ENCODE measurements around the gene FBXO31.

The FBXO31 gene

GRCh38 chr16:87416826-87417527 is 33.4 kb upstream of the FBXO31 start:
- peak; percentile 61 for DNase-seq (ENCODE audit: low spot score)
- TF ChIP-seq, protein P1, sequence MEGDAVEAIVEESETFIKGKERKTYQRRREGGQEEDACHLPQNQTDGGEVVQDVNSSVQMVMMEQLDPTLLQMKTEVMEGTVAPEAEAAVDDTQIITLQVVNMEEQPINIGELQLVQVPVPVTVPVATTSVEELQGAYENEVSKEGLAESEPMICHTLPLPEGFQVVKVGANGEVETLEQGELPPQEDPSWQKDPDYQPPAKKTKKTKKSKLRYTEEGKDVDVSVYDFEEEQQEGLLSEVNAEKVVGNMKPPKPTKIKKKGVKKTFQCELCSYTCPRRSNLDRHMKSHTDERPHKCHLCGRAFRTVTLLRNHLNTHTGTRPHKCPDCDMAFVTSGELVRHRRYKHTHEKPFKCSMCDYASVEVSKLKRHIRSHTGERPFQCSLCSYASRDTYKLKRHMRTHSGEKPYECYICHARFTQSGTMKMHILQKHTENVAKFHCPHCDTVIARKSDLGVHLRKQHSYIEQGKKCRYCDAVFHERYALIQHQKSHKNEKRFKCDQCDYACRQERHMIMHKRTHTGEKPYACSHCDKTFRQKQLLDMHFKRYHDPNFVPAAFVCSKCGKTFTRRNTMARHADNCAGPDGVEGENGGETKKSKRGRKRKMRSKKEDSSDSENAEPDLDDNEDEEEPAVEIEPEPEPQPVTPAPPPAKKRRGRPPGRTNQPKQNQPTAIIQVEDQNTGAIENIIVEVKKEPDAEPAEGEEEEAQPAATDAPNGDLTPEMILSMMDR (IDR thresholded peaks at IDR 0.05; ENCODE audit: extremely low read depth, missing control alignments), result no peak

DNA sequence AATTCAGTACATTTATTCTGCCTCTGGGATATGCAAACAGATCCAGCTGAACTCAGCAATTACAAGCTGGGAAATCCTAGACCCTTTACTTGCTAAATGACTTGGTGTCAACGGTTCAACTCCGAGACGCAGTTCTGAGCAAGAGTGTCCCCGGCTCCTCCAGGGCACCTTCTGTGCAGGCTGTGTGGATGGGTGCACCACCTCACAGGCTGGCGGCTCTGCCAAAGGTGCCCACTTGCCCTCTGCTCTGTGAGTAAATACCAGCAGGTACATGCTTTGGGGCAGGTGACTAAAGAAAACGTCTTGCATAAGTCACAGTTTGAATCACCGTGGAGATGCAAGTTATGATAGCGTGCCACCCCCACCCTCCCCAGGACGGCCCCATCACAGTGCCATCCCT is 31.9 kb upstream of the FBXO31 start:
- TF ChIP-seq, protein P1 (IDR thresholded peaks at IDR 0.05; ENCODE audit: extremely low read depth, missing control alignments), result no peak
- DNase-seq (ENCODE audit: low spot score), result no peak

DNA sequence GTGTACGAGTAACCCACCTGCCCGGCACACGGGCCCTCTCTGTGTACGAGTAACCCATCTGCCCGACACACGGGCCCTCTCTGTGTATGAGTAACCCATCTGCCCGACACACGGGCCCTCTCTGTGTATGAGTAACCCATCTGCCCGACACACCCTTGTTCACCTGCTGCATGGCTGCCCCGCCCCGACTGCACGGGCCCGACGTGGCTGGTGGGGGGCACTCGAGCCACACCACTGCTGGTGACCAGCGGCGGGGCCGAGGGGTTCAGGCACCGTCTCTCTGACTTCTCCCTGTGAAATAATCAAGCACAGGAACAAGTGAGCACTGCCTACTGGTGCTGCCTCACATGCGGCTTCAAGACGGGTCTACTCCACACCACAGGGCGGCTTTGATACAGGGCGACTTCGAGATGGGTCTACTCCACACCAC is 30.7 kb upstream of the FBXO31 start:
- TF ChIP-seq, protein P1 (IDR thresholded peaks at IDR 0.05; ENCODE audit: extremely low read depth, missing control alignments), result no peak
- no peak for DNase-seq (ENCODE audit: low spot score)

- TF ChIP-seq, protein P1 (IDR thresholded peaks at IDR 0.05; ENCODE audit: extremely low read depth, missing control alignments), result no peak
- DNase-seq (ENCODE audit: low spot score), result no peak
Measured at GRCh38 chr16:87412996-87413421, 29.4 kb upstream of the FBXO31 start.

GRCh38 chr16:87412371-87412995 is 28.9 kb upstream of the FBXO31 start:
- no peak for DNase-seq (ENCODE audit: low spot score)
- TF ChIP-seq, protein P1 (IDR thresholded peaks at IDR 0.05; ENCODE audit: extremely low read depth, missing control alignments), result no peak

GRCh38 chr16:87411375-87412271 is 28.0 kb upstream of the FBXO31 start:
- TF ChIP-seq, protein P1 (IDR thresholded peaks at IDR 0.05; ENCODE audit: extremely low read depth, missing control alignments), result no peak
- DNase-seq (ENCODE audit: low spot score), result no peak
